ENCODE results near the gene PPP1R37.

- TF ChIP-seq CTCF (IDR thresholded peaks at IDR 0.05): no peak
- no peak for TF ChIP-seq POLR2A (IDR thresholded peaks at IDR 0.05)
Observed at GRCh38 chr19:45046355-45046754, 46.6 kb upstream of the PPP1R37 start.

Measured in uterus (tissue), 2 donors.